ENCODE measurements around the gene MRI1.

DNA sequence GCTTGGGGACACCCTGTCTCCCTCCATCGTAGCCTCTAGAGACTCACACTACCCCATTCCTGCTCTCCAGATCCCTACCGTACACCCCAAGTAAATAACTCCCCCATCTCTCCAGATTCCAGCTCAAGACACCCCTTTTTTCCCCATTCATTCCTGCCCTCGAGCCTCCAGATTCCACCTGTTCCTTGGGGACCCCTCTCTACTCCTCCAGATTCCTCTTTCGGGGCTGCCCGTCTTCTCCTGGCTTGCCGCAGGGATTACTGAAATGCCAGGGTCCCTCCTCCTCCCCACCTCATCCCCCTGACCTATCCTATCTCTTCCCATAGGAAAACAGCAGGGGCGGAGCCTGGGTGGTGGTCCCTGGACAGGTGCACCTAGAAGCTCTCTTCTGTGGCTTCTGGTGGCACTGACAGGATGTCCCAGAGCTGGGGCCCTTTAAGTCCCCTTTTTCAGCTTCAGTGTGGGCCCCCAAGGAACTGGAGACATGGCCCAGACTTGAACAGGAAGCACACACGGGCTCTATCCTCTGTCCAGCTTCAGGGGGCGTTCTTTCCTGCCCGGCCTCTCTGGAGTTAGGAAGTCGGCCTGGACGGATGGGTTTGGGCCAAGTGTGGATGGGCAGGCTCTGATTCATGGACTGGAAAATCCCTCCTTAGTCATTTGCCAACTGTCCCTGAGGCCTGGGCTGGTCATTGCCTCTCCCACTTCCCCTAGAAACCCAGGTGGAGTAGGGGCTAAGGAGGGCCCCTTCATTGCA is 32.2 kb downstream of the MRI1 start:
- TF ChIP-seq RAD21 (IDR thresholded peaks at IDR 0.05; ENCODE audit: low read length) (peak; percentile 39), CEBPB (IDR thresholded peaks at IDR 0.05; ENCODE audit: low read depth, low read length) (no peak), MAZ (IDR thresholded peaks at IDR 0.05; ENCODE audit: borderline replicate concordance, low read depth, low read length) (peak; percentile 60; the same call in 1 of the 2 replicates), MXI1 (IDR thresholded peaks at IDR 0.05; ENCODE audit: borderline replicate concordance, low read depth, low read length) (peak; percentile 56; the same call in 1 of the 2 replicates), FOS (IDR thresholded peaks at IDR 0.05; ENCODE audit: low read depth, low read length) (peak; percentile 66; the same call in 1 of the 2 replicates), RFX5 (IDR thresholded peaks at IDR 0.05; ENCODE audit: low read depth, low read length) (no peak), POLR2A (IDR thresholded peaks at IDR 0.05; ENCODE audit: low read depth, low read length) (peak; percentile 83)
- TF ChIP-seq, protein P1, sequence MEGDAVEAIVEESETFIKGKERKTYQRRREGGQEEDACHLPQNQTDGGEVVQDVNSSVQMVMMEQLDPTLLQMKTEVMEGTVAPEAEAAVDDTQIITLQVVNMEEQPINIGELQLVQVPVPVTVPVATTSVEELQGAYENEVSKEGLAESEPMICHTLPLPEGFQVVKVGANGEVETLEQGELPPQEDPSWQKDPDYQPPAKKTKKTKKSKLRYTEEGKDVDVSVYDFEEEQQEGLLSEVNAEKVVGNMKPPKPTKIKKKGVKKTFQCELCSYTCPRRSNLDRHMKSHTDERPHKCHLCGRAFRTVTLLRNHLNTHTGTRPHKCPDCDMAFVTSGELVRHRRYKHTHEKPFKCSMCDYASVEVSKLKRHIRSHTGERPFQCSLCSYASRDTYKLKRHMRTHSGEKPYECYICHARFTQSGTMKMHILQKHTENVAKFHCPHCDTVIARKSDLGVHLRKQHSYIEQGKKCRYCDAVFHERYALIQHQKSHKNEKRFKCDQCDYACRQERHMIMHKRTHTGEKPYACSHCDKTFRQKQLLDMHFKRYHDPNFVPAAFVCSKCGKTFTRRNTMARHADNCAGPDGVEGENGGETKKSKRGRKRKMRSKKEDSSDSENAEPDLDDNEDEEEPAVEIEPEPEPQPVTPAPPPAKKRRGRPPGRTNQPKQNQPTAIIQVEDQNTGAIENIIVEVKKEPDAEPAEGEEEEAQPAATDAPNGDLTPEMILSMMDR (conservative IDR thresholded peaks at IDR 0.05; ENCODE audit: low read depth, low read length), result peak; percentile 49

All from IMR-90 (cell line).